GM19438 (cell line): Measurements from ENCODE around the gene DMD.

Experiments used
- ATAC-seq: cut with Tn5 transposase; IDR thresholded peaks from one replicate; pipeline ENCODE4 v1.9.1; 2021; ENCODE audit warnings: low read depth; ENCODE audit not compliant: unreplicated experiment

DMD gene

DNA sequence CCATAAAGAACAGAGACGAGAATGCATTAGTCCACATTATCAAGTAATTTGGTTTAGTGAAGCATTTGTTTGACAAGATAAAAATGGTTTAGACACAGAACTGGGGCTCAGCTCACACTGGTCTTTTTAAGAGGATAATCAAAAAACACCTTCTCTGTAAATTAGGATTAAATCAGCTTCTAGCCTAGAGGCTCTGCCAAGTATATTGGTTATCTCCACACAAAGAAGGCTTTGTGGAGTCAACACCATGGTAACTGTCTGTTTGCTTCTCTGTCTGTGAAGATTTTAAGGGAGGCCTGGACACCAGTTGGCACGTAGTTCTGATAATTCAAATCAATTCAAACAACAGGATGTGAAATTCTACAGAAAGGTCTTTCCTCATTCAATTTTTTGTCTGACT, 687.0 kb downstream of the DMD start:
- no peak for ATAC-seq

DNA sequence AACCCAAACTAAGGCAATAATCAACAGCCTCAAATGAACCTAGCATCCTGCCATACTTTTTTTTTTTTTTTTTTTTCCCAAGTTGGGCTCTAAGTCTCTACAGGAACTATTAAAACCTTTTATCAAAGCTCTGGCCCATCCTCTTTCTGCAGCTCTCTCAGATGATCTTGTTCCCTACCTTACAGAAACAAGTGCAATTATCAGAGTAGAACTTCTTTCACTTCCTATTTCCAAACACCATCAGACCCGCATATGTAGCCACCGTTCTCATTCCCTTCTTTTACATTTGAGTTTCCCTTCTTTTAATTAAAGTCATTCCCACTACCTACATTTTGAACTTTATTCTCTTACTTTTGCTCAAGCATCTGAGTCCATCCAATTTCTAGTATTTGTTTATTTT, 690.6 kb downstream of the DMD start:
- no peak for ATAC-seq

DNA sequence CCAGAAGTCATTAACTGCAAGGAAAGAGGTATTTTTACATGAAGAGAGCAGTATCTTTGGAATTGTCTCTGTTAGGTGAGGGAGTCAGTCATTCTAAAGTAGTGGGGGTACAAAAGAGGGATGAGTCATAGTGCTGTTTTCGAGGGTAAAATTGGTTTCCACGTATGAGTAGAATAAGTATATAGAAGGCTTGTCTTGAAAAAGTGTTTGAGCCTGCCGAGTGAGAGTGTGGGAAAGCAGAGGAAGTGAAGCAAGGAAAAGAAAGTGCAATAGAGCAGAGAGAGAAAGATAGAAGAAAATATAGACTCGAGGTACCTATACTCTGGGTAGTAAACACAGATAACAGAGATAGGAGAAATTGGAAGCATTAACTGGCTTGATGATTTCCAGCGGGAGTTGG, 696.4 kb downstream of the DMD start:
- peak; percentile 84 for ATAC-seq

DNA sequence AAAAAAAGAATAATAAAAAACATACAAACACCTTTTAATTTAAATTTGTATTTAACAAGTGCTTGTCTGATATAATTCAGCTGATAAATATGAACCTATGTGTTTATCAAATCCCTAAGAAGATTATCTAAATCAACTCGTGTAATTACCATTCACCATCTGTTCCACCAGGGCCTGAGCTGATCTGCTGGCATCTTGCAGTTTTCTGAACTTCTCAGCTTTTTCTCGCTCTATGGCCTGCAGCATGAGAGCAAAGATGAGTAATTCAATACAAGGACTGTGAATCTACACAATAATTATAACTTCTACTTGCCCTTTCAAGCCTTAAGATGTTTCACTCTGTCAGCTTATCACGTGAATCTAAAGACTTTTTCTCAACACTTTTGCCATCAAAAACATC, 709.7 kb downstream of the DMD start:
- no peak for ATAC-seq

DNA sequence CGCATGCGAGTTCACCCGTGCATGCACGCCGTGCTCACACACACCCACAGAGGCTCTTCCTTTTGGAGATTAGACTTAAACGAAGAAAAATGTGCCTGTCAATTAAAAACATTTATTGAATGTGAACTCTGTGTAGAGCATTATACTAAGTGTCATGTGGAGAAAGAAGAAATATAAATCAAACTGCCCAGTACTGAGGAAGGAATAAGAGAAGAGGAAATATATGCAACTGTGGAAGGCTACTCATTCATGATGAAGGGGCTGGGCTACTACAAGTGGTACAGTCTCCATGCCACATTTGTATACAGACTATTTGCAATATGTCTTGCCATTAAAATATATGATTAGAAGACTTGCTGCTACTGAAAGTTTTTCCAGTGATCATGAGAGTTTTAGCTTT, 714.7 kb downstream of the DMD start:
- ATAC-seq: no peak

DNA sequence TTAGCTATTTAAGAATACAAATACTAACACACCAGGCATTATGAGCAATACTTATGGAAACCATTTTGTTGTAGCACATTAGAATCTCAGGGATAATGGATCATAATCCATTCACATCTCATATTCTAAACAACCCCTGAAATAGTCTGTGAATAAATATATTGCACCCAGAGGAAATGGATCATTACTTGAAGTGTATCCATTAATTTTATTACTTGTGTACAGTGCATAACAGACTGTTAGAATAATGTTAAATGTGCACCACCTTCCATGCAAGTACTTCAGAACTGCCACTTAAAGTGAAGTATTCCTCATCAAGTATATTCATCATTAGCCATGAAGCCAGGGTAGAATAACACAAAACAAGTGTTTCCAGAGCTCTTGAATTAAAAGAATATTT, 715.5 kb downstream of the DMD start:
- ATAC-seq: no peak

DNA sequence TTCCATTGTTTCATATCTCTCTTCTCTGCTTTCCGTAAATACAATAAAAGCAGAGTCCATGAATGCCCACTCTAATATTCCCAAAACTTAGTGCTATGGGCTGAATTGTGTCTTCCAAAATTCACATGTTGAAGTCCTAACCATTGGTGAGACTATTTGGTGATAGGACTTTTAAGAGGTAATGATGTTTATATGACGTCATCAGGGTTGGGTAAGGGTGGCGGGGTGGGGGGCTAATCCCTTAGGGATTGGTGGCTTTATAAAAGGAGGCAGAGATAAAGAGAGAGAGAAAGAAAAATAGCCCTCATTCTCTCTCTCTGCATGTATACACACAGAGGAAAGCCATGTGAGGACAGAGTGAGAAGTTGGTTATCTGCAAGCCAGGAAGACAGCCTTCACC, 722.2 kb downstream of the DMD start:
- no peak for ATAC-seq

DNA sequence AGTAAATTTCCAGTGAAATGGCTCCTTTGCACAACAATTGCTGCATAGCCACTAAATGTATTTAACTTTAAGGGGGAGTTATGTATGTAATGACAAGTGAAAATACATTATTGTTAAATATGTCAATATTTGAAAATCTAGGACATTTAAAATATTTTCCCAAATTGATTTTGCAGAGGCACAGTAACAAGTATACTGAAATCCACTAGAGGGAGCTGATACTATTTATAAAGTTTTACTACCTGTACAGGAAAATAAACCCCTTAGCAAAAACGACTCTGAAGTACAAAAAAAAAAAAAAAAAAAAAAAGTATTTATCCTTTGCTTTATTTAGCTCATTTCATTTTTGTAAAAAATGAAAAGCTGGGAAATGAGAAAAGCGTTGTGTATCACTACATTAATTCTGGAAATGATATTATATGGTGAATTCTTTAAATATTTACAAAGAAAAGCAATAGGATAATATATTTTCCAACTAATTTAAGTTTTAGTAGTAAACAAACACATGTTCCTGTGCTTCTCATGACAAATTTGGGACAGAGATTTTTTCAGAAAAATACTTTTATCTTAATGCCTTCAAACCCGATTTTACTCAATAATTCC, 727.7 kb downstream of the DMD start:
- ATAC-seq: no peak

DNA sequence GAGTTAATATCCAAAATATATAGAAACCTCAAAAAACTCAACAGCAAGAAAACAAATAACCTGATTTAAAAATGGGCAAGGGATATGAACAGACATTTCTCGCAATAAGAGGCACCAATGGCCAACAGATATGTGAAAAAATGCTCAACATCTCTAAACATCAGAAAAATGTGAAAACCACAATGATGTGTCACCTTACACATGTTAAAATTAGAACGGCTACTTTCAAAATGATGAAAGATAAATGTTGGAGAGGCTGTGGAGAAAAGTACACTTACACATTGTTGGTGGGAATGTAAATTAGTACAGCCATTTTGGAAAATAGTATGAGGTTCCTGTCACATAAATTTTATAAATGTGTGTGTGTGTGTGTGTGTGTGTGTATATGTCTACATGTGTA, 731.3 kb downstream of the DMD start:
- no peak for ATAC-seq

DNA sequence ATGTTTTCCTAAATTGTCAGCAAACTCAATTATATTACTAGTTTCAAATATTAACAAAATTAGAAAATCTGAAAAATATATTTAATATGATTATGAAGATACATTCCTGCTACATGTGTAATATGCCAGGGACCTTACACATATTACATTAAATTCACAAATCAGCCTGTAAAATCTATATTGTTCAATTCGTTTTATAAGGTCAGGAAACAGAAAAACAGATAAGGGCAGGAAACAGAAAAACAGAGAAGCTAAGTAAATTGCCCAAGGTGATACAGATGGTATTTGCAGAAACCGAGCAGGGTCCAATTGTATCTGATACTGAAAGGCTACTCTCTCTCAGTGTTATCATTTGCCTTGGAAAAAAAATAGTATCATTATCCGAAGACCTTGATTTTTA, 739.0 kb downstream of the DMD start:
- ATAC-seq: no peak

DNA sequence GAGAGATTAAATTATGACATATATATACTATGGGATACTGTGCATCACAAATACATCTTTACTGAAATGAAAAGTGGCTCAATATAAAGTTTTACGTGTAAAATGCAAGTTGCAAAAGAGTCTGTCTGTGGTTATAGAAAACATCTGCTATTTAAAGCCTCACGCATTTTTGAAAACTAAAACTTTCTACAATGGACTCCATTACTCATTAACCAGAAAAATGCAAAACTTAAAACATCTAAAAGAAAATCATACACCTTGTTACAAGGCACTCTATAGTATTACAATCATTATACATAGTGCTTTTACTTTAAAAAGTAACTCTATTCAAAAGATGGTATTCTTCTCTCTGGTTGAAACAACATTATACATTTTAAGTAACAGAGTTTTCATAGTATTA, 755.6 kb downstream of the DMD start:
- ATAC-seq: no peak

DNA sequence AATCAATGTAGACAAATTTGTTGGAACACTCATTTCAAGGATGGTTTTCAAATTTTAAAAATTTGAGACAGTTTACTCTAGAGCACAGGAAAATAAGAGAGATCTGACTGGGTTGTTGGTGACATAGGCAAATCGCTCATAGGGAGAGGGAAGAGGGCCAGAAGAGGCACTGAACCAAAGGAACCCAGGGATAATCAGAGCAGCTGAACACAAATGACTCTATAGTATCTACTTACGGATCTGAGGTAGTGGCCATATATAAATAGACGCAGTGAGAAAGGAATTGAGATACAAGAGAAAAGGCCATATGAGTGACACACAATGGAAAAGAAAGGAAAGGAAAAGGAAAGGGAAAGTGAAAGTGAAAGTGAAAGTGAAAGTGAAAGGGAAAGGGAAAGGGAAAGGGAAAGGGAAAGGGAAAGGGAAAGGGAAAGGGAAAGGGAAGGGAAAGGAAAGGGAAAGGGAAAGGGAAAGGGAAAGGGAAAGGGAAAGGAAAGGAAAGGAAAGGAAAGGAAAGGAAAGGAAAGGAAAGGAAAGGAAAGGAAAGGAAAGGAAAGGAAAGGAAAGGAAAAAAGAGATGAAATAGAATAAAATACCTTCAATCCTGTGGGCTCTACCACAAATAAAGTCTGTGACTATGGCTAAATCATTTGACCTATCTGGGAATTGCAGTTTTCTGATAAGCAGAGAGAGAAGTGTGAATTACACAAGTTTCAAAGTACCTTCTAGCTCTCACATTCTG, 759.2 kb downstream of the DMD start:
- ATAC-seq: no peak

DNA sequence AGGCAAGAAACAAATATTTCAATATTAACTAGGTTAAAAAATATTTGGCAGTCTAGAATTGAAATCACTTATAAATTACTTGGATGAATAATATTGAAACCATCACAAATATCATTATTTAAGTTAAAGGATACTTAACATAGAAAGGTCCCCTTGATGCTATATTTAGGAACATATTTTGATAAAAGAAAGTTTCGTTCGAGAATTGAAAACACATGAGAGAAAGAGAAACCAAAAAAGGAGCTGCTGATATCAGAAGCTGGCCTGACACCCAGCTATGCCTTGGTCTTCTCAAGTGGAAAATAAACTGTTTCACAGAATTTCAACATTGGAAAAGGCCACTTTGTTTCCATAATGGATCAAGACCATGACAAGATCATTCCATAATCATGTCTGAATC, 762.4 kb downstream of the DMD start:
- ATAC-seq: peak; percentile 60

DNA sequence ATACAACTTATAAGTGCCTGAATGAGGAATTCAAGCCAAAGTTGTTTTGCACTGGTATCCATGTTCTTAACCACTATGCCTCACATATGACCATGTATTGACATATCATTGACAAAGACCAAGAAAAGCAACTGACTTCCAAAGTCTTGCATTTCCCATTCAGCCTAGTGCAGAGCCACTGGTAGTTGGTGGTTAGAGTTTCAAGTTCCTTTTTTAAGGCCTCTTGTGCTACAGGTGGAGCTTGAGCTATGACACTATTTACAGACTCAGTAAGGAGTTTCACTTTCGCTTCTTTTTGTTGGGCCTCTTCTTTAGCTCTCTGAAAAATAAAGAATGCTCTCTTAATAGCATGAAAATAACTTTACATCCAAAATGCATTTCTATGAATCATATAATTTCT, 763.0 kb downstream of the DMD start:
- ATAC-seq: peak; percentile 99

DNA sequence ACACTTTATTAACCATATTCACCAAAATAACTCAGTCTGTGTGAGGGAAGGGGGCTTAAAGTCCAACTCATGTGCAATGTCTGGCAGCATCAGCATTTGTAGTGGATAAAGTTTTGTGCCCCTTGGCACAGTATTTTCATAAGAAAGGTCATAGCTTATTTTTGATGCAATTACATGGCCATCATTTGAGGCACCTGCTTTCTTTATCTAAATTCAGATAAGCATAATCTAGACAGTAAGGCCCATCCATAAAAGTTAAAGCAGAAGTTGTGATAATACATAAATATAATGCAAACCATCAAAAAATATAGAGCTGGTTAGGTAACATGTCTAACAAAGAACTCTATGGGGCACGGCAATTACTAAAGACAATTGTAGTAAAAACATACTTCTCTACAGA, 763.7 kb downstream of the DMD start:
- no peak for ATAC-seq

DNA sequence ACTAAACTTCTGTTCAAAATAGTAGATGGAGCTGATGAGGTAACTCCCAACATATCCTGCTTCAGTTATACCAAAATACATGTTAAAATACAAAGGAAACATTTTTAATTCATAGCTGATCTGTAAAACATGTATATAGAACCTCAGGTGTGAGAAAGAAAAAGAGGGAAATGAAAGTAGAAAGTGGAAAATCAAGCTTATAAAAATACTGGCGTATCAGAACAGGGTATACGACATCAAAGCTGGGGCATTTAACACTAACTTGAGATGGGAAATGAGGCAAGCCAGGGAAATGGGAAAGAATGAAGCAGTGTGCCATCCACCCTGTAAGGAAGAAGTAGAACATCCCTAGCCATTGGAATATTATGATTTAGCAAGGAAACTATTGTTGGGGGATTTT, 767.5 kb downstream of the DMD start:
- no peak for ATAC-seq

DNA sequence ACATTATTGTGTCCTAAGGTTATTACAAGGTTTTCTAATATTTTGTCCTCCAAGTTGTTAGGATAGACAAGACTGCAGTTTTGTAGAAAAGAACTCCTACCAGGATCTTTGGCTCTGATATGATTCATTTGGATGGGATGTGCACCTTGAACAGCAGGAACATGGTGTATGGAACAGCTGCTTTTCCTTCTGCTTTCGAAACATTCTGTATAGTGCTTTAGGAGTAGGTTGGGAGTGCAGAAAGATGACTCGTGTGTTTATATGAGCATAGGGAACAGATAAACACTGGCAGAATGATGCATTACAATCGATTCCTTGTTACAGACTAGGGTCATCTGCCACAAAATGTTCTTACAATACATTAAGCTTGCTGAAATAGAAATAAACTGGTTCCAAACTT, 790.1 kb downstream of the DMD start:
- ATAC-seq: no peak

DNA sequence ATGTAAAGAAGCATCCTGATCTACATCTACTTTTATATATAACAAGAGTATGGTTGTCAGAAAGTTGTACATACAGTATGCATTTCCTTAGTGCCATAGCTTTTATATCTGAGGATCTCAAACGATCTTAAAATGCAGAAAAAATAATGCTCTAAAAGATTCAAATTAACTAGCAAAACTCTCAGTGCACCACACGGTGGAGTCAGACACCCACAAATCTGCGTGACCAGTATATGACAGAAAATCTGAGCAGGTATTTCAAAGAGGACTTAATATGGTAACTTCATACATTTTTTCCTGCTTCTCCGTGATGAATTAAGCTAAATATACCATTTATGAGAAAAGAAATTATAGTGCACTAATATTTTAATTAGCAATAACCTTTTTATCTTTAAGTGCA, 803.0 kb downstream of the DMD start:
- peak; percentile 91 for ATAC-seq

DNA sequence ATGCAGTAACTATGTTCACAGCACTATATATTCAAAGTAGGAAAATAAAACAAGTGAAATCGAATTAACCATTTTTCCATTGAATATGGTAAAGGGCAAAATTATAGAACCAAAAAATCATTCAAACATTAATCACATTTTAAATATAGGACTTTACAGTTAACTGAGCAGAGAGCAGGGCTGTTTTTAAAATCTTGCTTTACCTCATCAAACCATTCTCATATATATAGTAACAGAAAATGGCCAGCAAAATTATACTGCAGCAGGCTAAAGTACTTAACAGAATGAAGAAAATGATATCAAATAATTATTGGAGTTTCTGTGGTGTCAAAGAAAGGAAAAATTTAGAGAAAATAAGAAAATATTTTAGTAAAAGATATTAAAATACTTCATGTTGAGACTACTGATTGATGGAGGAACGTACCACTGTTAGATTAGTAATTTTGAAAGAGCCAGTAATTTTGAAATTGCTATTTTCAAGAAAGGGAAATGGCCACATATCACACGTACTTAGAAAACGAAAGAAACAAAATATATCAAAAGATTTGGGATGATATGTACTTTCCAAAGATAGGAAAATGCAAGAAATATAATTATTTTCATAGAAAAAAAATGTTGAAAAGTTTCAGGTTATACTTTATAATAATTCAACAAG, 813.7 kb downstream of the DMD start:
- ATAC-seq: no peak

DNA sequence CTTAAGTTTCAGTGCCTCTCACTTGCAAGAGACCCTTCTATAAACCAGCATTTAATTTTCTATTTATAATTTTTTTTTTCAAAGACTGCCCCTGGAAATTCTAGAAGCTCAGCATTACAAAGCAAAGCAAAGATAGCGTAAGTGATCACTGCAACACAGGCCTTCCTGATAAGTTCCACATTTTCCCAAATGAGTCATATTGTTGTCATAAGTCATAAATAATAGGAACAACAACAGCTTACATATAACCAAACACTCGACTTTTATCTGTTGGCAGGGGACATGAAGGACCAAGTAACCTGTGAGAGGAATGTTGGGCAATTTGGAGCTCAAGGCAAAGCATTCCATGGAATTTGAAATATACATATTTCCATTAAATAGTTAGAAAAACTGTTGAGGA, 815.5 kb downstream of the DMD start:
- no peak for ATAC-seq

DNA sequence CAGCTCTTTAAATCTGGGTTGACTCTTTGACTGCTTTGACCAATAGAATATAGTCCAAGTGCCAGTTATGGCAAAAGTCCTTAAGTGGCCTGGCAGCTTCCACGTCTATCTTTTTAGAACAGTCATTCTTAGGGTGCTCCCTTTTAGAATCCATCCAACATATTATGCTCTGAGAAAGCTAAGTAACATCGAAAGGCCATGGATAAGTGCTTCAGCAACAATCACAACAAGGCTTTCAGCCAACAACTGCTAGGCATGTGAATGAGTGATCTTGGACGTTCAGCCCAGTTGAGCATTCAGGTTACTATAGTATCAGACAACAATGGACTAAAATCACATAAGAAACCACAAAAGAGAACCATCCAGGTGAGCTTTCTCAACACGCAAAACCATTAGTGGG, 818.7 kb downstream of the DMD start:
- no peak for ATAC-seq
